H1 (cell line): Measurements from ENCODE around the gene EIPR1. TPM values are rescaled to one million over a fixed set of nuclear protein-coding genes. Genes with fewer than 3 reads are reported as not detected.
A peak's percentile ranks its signal among the peaks of the same experiment; 100 is the strongest.

ENCODE experiments used
- CTCF ChIA-PET: fragments of 300-600 bp; sonication (Branson Sonifier 250); formaldehyde crosslinking; loops from one replicate; lab custom pipeline; 2021; ENCODE audit not compliant: partially characterized antibody; lab: Charles Lee
- POLR2A ChIA-PET: fragments of 300-600 bp; sonication (Branson Sonifier 250); formaldehyde crosslinking; loops from one replicate; lab custom pipeline; 2021; ENCODE audit warnings: inconsistent platforms; ENCODE audit not compliant: partially characterized antibody; lab: Charles Lee
- DNase-seq, 2 experiments: peaks; one replicate each; pipeline versions ENCODE4 v3.0.0 to v3.0.0-alpha.2; 2010 to 2022; ENCODE audit warnings: low spot score in 2 of 2, low read depth in 1 of 2, mixed read lengths in 1 of 2
- FAIRE-seq: peaks from 2 replicates; lab custom pipeline; 2011; peaks lifted over from hg19 to GRCh38; lab: Jason Lieb, UNC
- H2AFZ ChIP-seq: 2 replicates; pipeline ENCODE4 v1.8.1; 2012; ENCODE audit warnings: low read length, inconsistent platforms
- H2AK5ac ChIP-seq: 2 replicates; pipeline ENCODE4 v1.6.1; 2013; ENCODE audit warnings: low read depth, low read length
- H2BK120ac ChIP-seq: replicated peaks from 2 replicates; pipeline ENCODE3; 2013; ENCODE audit warnings: low read depth, low read length, inconsistent platforms
- H2BK12ac ChIP-seq: 2 replicates; pipeline ENCODE4 v1.6.1; 2013; ENCODE audit warnings: low read depth, low read length
- H2BK15ac ChIP-seq: 2 replicates; pipeline ENCODE4 v1.6.1; 2013; ENCODE audit warnings: low read length
- H2BK20ac ChIP-seq: 2 replicates; pipeline ENCODE4 v1.6.1; 2013; ENCODE audit warnings: low read length
- H2BK5ac ChIP-seq: 2 replicates; pipeline ENCODE4 v1.6.1; 2013; ENCODE audit warnings: low read depth, low read length
- H3K14ac ChIP-seq: 2 replicates; pipeline ENCODE4 v1.6.1; 2013; ENCODE audit warnings: inconsistent platforms; ENCODE audit not compliant: insufficient read length
- H3K18ac ChIP-seq: 2 replicates; pipeline ENCODE4 v1.6.1; 2013; ENCODE audit warnings: low read length; ENCODE audit errors: extremely low read depth
- H3K23ac ChIP-seq: 2 replicates; pipeline ENCODE4 v1.6.1; 2013; ENCODE audit warnings: inconsistent platforms; ENCODE audit not compliant: insufficient read length
- H3K23me2 ChIP-seq: 2 replicates; pipeline ENCODE4 v1.6.1; 2013; ENCODE audit warnings: low read depth, low read length
- H3K27ac ChIP-seq: 2 replicates; pipeline ENCODE4 v1.6.1; 2011; ENCODE audit warnings: low read depth, low read length, inconsistent platforms
- H3K27me3 ChIP-seq, 4 experiments: replicated peaks in 1 of 4; 1 replicate in 1 of 4; 2 replicates in 3 of 4; pipeline versions ENCODE4 v1.6.1 to v1.8.1; 2011 to 2013; ENCODE audit warnings: low read length in 3 of 4, mild to moderate bottlenecking in 3 of 4, inconsistent platforms in 2 of 4, mixed read lengths in 2 of 4, moderate library complexity in 1 of 4; ENCODE audit not compliant: control insufficient read depth in 3 of 4, insufficient read depth in 3 of 4; ENCODE audit errors: extremely low read depth in 1 of 4
- H3K36me3 ChIP-seq, 4 experiments: 2 replicates each; pipeline versions ENCODE4 v1.6.1 to v1.8.1; 2011 to 2013; ENCODE audit warnings: mild to moderate bottlenecking in 4 of 4, low read length in 3 of 4, moderate library complexity in 2 of 4, control low read depth in 1 of 4, inconsistent platforms in 1 of 4; ENCODE audit not compliant: insufficient read depth in 4 of 4, control insufficient read depth in 2 of 4
- H3K4ac ChIP-seq: replicated peaks from 2 replicates; pipeline ENCODE3; 2013; ENCODE audit warnings: low read length, low read depth, mixed read lengths, inconsistent platforms; ENCODE audit not compliant: insufficient read length
- H3K4me1 ChIP-seq, 4 experiments: replicated peaks in 1 of 4; 1 replicate in 1 of 4; 2 replicates in 3 of 4; pipeline versions ENCODE4 v1.6.1 to v1.8.1; 2011 to 2013; ENCODE audit warnings: low read length in 3 of 4, inconsistent platforms in 2 of 4, mixed read lengths in 1 of 4; ENCODE audit not compliant: insufficient read depth in 4 of 4, control insufficient read depth in 3 of 4
- H3K4me2 ChIP-seq, 2 experiments: 2 replicates each; pipeline versions ENCODE4 v1.6.1 to v1.8.1; 2011 to 2013; ENCODE audit warnings: low read depth in 2 of 2, low read length in 2 of 2, control low read depth in 1 of 2, inconsistent platforms in 1 of 2, mild to moderate bottlenecking in 1 of 2; ENCODE audit not compliant: insufficient read depth in 1 of 2
- H3K4me3 ChIP-seq, 4 experiments: fragments of 200-600, 300-600 bp in 1 of 4; sonication (generic), shearing (Covaris generic), sonication (Bioruptor Twin) in 1 of 4; 2 replicates each; pipeline versions ENCODE4 v1.5.1 to v1.8.1; 2011 to 2016; ENCODE audit warnings: low read length in 4 of 4, low read depth in 3 of 4, control low read depth in 2 of 4, inconsistent platforms in 2 of 4, mild to moderate bottlenecking in 2 of 4, mixed read lengths in 1 of 4, moderate library complexity in 1 of 4; ENCODE audit not compliant: insufficient read depth in 2 of 4; ENCODE audit errors: extremely low read depth in 1 of 4
- H3K56ac ChIP-seq: replicated peaks from 2 replicates; pipeline ENCODE3; 2013; ENCODE audit warnings: low read depth, mild to moderate bottlenecking, mixed read lengths, low read length, inconsistent platforms; ENCODE audit not compliant: insufficient read length
- H3K79me1 ChIP-seq: 2 replicates; pipeline ENCODE4 v1.6.1; 2013; ENCODE audit warnings: low read depth, low read length, control low read depth
- H3K79me2 ChIP-seq, 2 experiments: 2 replicates each; pipeline versions ENCODE4 v1.6.1 to v1.8.1; 2012 to 2013; ENCODE audit warnings: low read length in 2 of 2, mild to moderate bottlenecking in 2 of 2, inconsistent platforms in 1 of 2; ENCODE audit not compliant: insufficient read depth in 2 of 2, control insufficient read depth in 1 of 2
- H3K9ac ChIP-seq, 4 experiments: replicated peaks in 1 of 4; 1 replicate in 1 of 4; 2 replicates in 3 of 4; pipeline versions ENCODE4 v1.6.1 to v1.8.1; 2011 to 2013; ENCODE audit warnings: low read depth in 3 of 4, low read length in 3 of 4, control low read depth in 2 of 4, mild to moderate bottlenecking in 2 of 4, moderate library complexity in 2 of 4, inconsistent platforms in 1 of 4; ENCODE audit errors: extremely low read depth in 1 of 4
- H3K9me3 ChIP-seq, 2 experiments: 2 replicates each; pipeline versions ENCODE4 v1.6.1 to v1.8.1; 2012 to 2013; ENCODE audit warnings: mild to moderate bottlenecking in 2 of 2, moderate library complexity in 2 of 2, control low read depth in 1 of 2, inconsistent platforms in 1 of 2, low read depth in 1 of 2, low read length in 1 of 2, mixed read lengths in 1 of 2; ENCODE audit not compliant: insufficient read depth in 2 of 2
- H4K20me1 ChIP-seq, 2 experiments: replicated peaks in 1 of 2; 2 replicates each; pipeline versions ENCODE3 to v1.8.1; 2011 to 2013; ENCODE audit warnings: inconsistent platforms in 2 of 2, low read length in 2 of 2, mild to moderate bottlenecking in 1 of 2; ENCODE audit not compliant: insufficient read depth in 2 of 2, control insufficient read depth in 1 of 2
- H4K5ac ChIP-seq: 2 replicates; pipeline ENCODE4 v1.6.1; 2013; ENCODE audit warnings: low read length, low read depth, mixed read lengths, inconsistent platforms; ENCODE audit not compliant: insufficient read length
- H4K8ac ChIP-seq: 2 replicates; pipeline ENCODE4 v1.8.0; 2013; ENCODE audit warnings: mild to moderate bottlenecking, moderate library complexity, low read length, inconsistent platforms; ENCODE audit not compliant: insufficient read depth; ENCODE audit errors: extremely low read depth
- H4K91ac ChIP-seq: replicated peaks from 2 replicates; pipeline ENCODE3; 2013; ENCODE audit warnings: low read length, mixed read lengths, inconsistent platforms; ENCODE audit not compliant: insufficient read length
- BACH1 ChIP-seq: IDR thresholded peaks from 2 replicates; pipeline ENCODE4 v1.6.1; 2012; ENCODE audit warnings: low read length, improper control_type of control experiment
- EZH2 ChIP-seq: fragments of 200-600 bp; sonication (generic); IDR thresholded peaks from 2 replicates; pipeline ENCODE4 v1.7.1; 2012; ENCODE audit warnings: low read depth, mild to moderate bottlenecking, moderate library complexity, low read length, inconsistent platforms; ENCODE audit not compliant: severe bottlenecking
- FOSL1 ChIP-seq: IDR thresholded peaks from 2 replicates; pipeline ENCODE4 v1.6.1; 2011; ENCODE audit warnings: mild to moderate bottlenecking, low read depth, low read length, moderate library complexity; ENCODE audit not compliant: insufficient read depth
- JUN ChIP-seq: IDR thresholded peaks from 2 replicates; pipeline ENCODE4 v1.6.1; 2011; ENCODE audit warnings: low read depth, mild to moderate bottlenecking, improper control_type of control experiment, low read length
- POLR2A ChIP-seq, 2 experiments: IDR thresholded peaks; 1 replicate in 1 of 2; 2 replicates in 1 of 2; pipeline ENCODE4 v1.6.1; 2011; ENCODE audit warnings: low read depth in 2 of 2, low read length in 2 of 2, mild to moderate bottlenecking in 2 of 2; ENCODE audit errors: control extremely low read depth in 1 of 2
- RNF2 ChIP-seq: fragments of 200-900, 300-1000 bp; sonication (generic); IDR thresholded peaks from 2 replicates; pipeline ENCODE4 v1.7.1; 2016; ENCODE audit warnings: borderline replicate concordance, low read depth, mild to moderate bottlenecking, antibody characterized with exemption, low read length; ENCODE audit not compliant: poor library complexity, severe bottlenecking; ENCODE audit errors: missing control alignments
- RXRA ChIP-seq: IDR thresholded peaks from 2 replicates; pipeline ENCODE4 v1.6.1; 2011; ENCODE audit warnings: low read depth, mild to moderate bottlenecking, low read length, moderate library complexity; ENCODE audit not compliant: insufficient read depth
- SP4 ChIP-seq: IDR thresholded peaks from 2 replicates; pipeline ENCODE4 v1.6.1; 2012; ENCODE audit warnings: low read length, inconsistent platforms
- WGBS, 2 experiments: shearing (Covaris generic) in 1 of 2; methylation state at CpG; one replicate each; pipeline versions ENCODE4 v1.1.6 to v1.1.7; 2013 to 2015; ENCODE audit warnings: low lambda C conversion rate in 2 of 2, mixed read lengths in 2 of 2, inconsistent platforms in 1 of 2, low coverage in 1 of 2, missing lambda C conversion rate in 1 of 2; ENCODE audit not compliant: insufficient replicate concordance in 2 of 2, insufficient coverage in 1 of 2, insufficient read length in 1 of 2; ENCODE audit errors: extremely low coverage in 1 of 2, missing lambda C conversion rate in 1 of 2; 5-methylcytosine and 5-hydroxymethylcytosine counted together
- polyA plus RNA-seq, 7 experiments: library from polyadenylated mRNA; depleted of rRNA in 3 of 7; stranded (reverse) in 5 of 7; unstranded in 2 of 7; fragments of >200 nt in 5 of 7; fragments of 200-250 nt in 2 of 7; gene quantifications; 1 replicate in 5 of 7; 2 replicates in 1 of 7; 4 replicates in 1 of 7; pipeline versions ENCODE4 v1.2.1 to v1.2.3, GENCODE V29; 2011 to 2013; ENCODE audit warnings: missing spikeins in 2 of 7, mixed read lengths in 2 of 7
- total RNA-seq: library from RNA; stranded (reverse); fragmentation: NEBNext Ultra II Directional; extraction: Animal tissue kit (Norgen Biotek cat#: 25700); gene quantifications from 2 replicates; pipeline ENCODE4 v1.2.1, GENCODE V29; 2021

EIPR1 gene
- total and polyA plus RNA-seq, 2 of the 8 experiments (the other 6 are each of a cell fraction or from before 2014, with no cell fraction given): 26.3 to 56.4 TPM

- Histone ChIP-seq H4K20me1 (peaks cover 0 to 3% of the 10 kb centered on the region in 2 experiments), H3K27ac (no peak overlapping the region), H3K9ac (no peak overlapping the region), H3K9me3 (no peaks in the 10 kb centered on the region), H3K4me2 (no peak overlapping the region), H2AK5ac (no peak overlapping the region), H2BK20ac (no peak overlapping the region), H3K14ac (no peak overlapping the region), H4K8ac (no peak overlapping the region), H3K23me2 (no peaks in the 10 kb centered on the region), H2BK5ac (no peak overlapping the region; the same call in 1 of the 2 replicates), H3K4me1 (no peaks in the 10 kb centered on the region; a peak in 1 of 7 replicates), H3K27me3 (no peaks in the 10 kb centered on the region), H3K4ac (no peak overlapping the region), H2BK12ac (no peak overlapping the region), H4K91ac (no peak overlapping the region), H3K23ac (no peak overlapping the region), H3K56ac (peak overlapping the region; percentile 30), H3K18ac (no peak overlapping the region), H4K5ac (no peak overlapping the region), H3K4me3 (no peak overlapping the region), H3K79me1 (peaks cover 3% of the 10 kb centered on the region; the same call in 1 of the 2 replicates), H2AFZ (no peak overlapping the region), H2BK15ac (no peak overlapping the region), H3K79me2 (no peaks in the 10 kb centered on the region), H2BK120ac (no peak overlapping the region), H3K36me3 (no peaks in the 10 kb centered on the region)
- DNase-seq (no peak), FAIRE-seq (no peak)
- ChIA-PET CTCF (interaction anchor here (0.7 to 1.3 kb wide), 2 partner anchors 97 to 227 kb away, joined by 3 read pairs; no protein-coding TSS in a partner anchor), POLR2A (no interaction called here)
- WGBS, 2 experiments: 93% methylated on average over 23 of the region's 23 CpGs; no CpG with 5 or more reads in 1 of the 2 experiments
- TF ChIP-seq SP4 (no peak), EZH2 (no peak), BACH1 (no peak), FOSL1 (no peak), RNF2 (no peak), POLR2A (IDR thresholded peaks at IDR 0.05; ENCODE audit: control extremely low read depth in 1 of 2, low read depth in 2 of 2, low read length in 2 of 2) (no peak), JUN (no peak), RXRA (no peak)
Measured at GRCh38 chr2:3176071-3176868, 201.3 kb downstream of the EIPR1 start.
